ENCODE results near the gene CPAMD8. TPM values are rescaled to one million over a fixed set of nuclear protein-coding genes. Genes with fewer than 3 reads are reported as not detected.
"Not testable (repeated sequence)": the region's sequence is repeated elsewhere in the genome, so short reads cannot be mapped to it uniquely, and the experiment has no call there.

CPAMD8 gene
- total RNA-seq, 1 donor from 2014 or later = 82.5 TPM

GRCh38 chr19:16946951-16947940 lies 79.4 kb downstream of the CPAMD8 start:
- intact Hi-C loops (cut with DNase I) = no loop called here
- TF ChIP-seq CTCF (IDR thresholded peaks at IDR 0.05) = no peak
- no peaks in the 10 kb centered on the region for H3K9me3 ChIP-seq
- no peaks in the 10 kb centered on the region for H3K27me3 ChIP-seq
- no peak for DNase-seq (ENCODE audit: low spot score in 2 of 2)
- no peaks in the 10 kb centered on the region for H3K36me3 ChIP-seq
- no peak overlapping the region for H3K4me3 ChIP-seq
- H3K27ac ChIP-seq = no peak overlapping the region
- H3K4me1 ChIP-seq = no peaks in the 10 kb centered on the region

- no peak for DNase-seq (ENCODE audit: low spot score in 2 of 2)
- no peaks in the 10 kb centered on the region for H3K27me3 ChIP-seq
- no peak overlapping the region for H3K4me3 ChIP-seq
- intact Hi-C loops (cut with DNase I) = no loop called here
- no peaks in the 10 kb centered on the region for H3K9me3 ChIP-seq
- H3K36me3 ChIP-seq = no peaks in the 10 kb centered on the region
- H3K4me1 ChIP-seq = no peaks in the 10 kb centered on the region
- H3K27ac ChIP-seq = no peak overlapping the region
- TF ChIP-seq CTCF (IDR thresholded peaks at IDR 0.05) = no peak
Observed at GRCh38 chr19:16945762-16946465, 80.7 kb downstream of the CPAMD8 start.

GRCh38 chr19:16945364-16945714 lies 81.3 kb downstream of the CPAMD8 start:
- DNase-seq (ENCODE audit: low spot score in 2 of 2) = no peak
- Histone ChIP-seq H3K9me3 (no peaks in the 10 kb centered on the region), H3K4me1 (no peaks in the 10 kb centered on the region), H3K36me3 (no peaks in the 10 kb centered on the region), H3K27ac (no peak overlapping the region), H3K27me3 (no peaks in the 10 kb centered on the region), H3K4me3 (no peak overlapping the region)
- TF ChIP-seq CTCF (IDR thresholded peaks at IDR 0.05) = no peak
- intact Hi-C loops (cut with DNase I) = no loop called here

- H3K27ac ChIP-seq = no peak overlapping the region
- H3K9me3 ChIP-seq = no peaks in the 10 kb centered on the region
- H3K4me1 ChIP-seq = no peaks in the 10 kb centered on the region
- TF ChIP-seq CTCF (IDR thresholded peaks at IDR 0.05) = no peak
- H3K27me3 ChIP-seq = no peaks in the 10 kb centered on the region
- intact Hi-C loops (cut with DNase I) = no loop called here
- DNase-seq (ENCODE audit: low spot score in 2 of 2) = no peak
- no peak overlapping the region for H3K4me3 ChIP-seq
- no peaks in the 10 kb centered on the region for H3K36me3 ChIP-seq
Observed at GRCh38 chr19:16944626-16945363, 81.8 kb downstream of the CPAMD8 start.

- no peak for TF ChIP-seq CTCF (IDR thresholded peaks at IDR 0.05)
- Histone ChIP-seq H3K36me3 (no peaks in the 10 kb centered on the region), H3K9me3 (no peaks in the 10 kb centered on the region), H3K27ac (no peak overlapping the region), H3K4me1 (no peaks in the 10 kb centered on the region), H3K4me3 (no peak overlapping the region), H3K27me3 (no peaks in the 10 kb centered on the region)
- DNase-seq (ENCODE audit: low spot score in 2 of 2) = no peak
- intact Hi-C loops (cut with DNase I) = no loop called here
Observed at GRCh38 chr19:16943942-16944625, 82.5 kb downstream of the CPAMD8 start.

GRCh38 chr19:16943090-16943489 lies 83.5 kb downstream of the CPAMD8 start:
- H3K9me3 ChIP-seq; H3K36me3 ChIP-seq; H3K4me3 ChIP-seq; DNase-seq (ENCODE audit: low spot score in 2 of 2); H3K4me1 ChIP-seq; H3K27me3 ChIP-seq; intact Hi-C loops (cut with DNase I); H3K27ac ChIP-seq: not testable (repeated sequence)
